ENCODE results near the gene FAM184A. TPM values are rescaled to one million over a fixed set of nuclear protein-coding genes. Genes with fewer than 3 reads are reported as not detected.

FAM184A gene
- total RNA-seq, 1 experiment from 2014 or later, result 0.97 TPM

GRCh38 chr6:118959903-118960302 is 118.6 kb downstream of the FAM184A start:
- BruUV-seq (replicated peaks), result no TSS peak
- CTCF ChIA-PET, result no interaction called here
- Histone ChIP-seq H3K4me1 (ENCODE audit: insufficient read depth, low read length, poor library complexity, severe bottlenecking) (no peaks in the 10 kb centered on the region), H3K27ac (ENCODE audit: low read depth, low read length, poor library complexity, severe bottlenecking) (no peak overlapping the region), H3K9me3 (ENCODE audit: low read depth, low read length, poor library complexity, severe bottlenecking) (no peaks in the 10 kb centered on the region), H3K27me3 (replicated peaks; ENCODE audit: insufficient read depth, low read depth, low read length, poor library complexity) (no peaks in the 10 kb centered on the region), H3K36me3 (ENCODE audit: insufficient read depth, low read length, poor library complexity, severe bottlenecking) (no peaks in the 10 kb centered on the region), H3K4me3 (ENCODE audit: low read depth, low read length, poor library complexity, severe bottlenecking) (no peak overlapping the region)
- DNase-seq (ENCODE audit: low spot score), result no peak
- POLR2A ChIA-PET (ENCODE audit: low non-redundant PET), result no interaction called here
- TF ChIP-seq EZH2 (IDR thresholded peaks at IDR 0.05; ENCODE audit: borderline replicate concordance, low read depth, low read length, poor library complexity, severe bottlenecking) (no peak), CTCF (conservative IDR thresholded peaks at IDR 0.05; ENCODE audit: low read depth, low read length) (no peak)
- intact Hi-C loops (cut with micrococcal nuclease; ENCODE audit: unreplicated experiment), result no loop called here

- CTCF ChIA-PET, result interaction anchor here (0.6 kb wide), 1 partner anchor 56 kb away, joined by 3 read pairs; no protein-coding TSS in a partner anchor
- no peaks in the 10 kb centered on the region for H3K4me1 ChIP-seq (ENCODE audit: insufficient read depth, low read length, poor library complexity, severe bottlenecking)
- BruUV-seq (replicated peaks), result no TSS peak
Measured at GRCh38 chr6:118953391-118953790, 125.1 kb downstream of the FAM184A start.

GRCh38 chr6:118952683-118953082 is 125.8 kb downstream of the FAM184A start:
- no peaks in the 10 kb centered on the region for H3K4me1 ChIP-seq (ENCODE audit: insufficient read depth, low read length, poor library complexity, severe bottlenecking)
- DNase-seq (ENCODE audit: low spot score), result no peak
- H3K27ac ChIP-seq (ENCODE audit: low read depth, low read length, poor library complexity, severe bottlenecking), result no peak overlapping the region
- no TSS peak for BruUV-seq (replicated peaks)
- TF ChIP-seq EZH2 (IDR thresholded peaks at IDR 0.05; ENCODE audit: borderline replicate concordance, low read depth, low read length, poor library complexity, severe bottlenecking) (no peak), CTCF (conservative IDR thresholded peaks at IDR 0.05; ENCODE audit: low read depth, low read length) (no peak)
- intact Hi-C loops (cut with micrococcal nuclease; ENCODE audit: unreplicated experiment), result no loop called here
- no peaks in the 10 kb centered on the region for H3K9me3 ChIP-seq (ENCODE audit: low read depth, low read length, poor library complexity, severe bottlenecking)
- POLR2A ChIA-PET (ENCODE audit: low non-redundant PET), result no interaction called here
- no peaks in the 10 kb centered on the region for H3K27me3 ChIP-seq (replicated peaks; ENCODE audit: insufficient read depth, low read depth, low read length, poor library complexity)
- H3K36me3 ChIP-seq (ENCODE audit: insufficient read depth, low read length, poor library complexity, severe bottlenecking), result no peaks in the 10 kb centered on the region
- no peak overlapping the region for H3K4me3 ChIP-seq (ENCODE audit: low read depth, low read length, poor library complexity, severe bottlenecking)
- CTCF ChIA-PET, result no interaction called here

More at GRCh38 chr6:118953391-118953790, 125.1 kb downstream of the FAM184A start:
- POLR2A ChIA-PET (ENCODE audit: low non-redundant PET), result no interaction called here
- Histone ChIP-seq H3K27me3 (replicated peaks; ENCODE audit: insufficient read depth, low read depth, low read length, poor library complexity) (no peaks in the 10 kb centered on the region), H3K27ac (ENCODE audit: low read depth, low read length, poor library complexity, severe bottlenecking) (no peak overlapping the region), H3K9me3 (ENCODE audit: low read depth, low read length, poor library complexity, severe bottlenecking) (no peaks in the 10 kb centered on the region), H3K4me3 (ENCODE audit: low read depth, low read length, poor library complexity, severe bottlenecking) (no peak overlapping the region), H3K36me3 (ENCODE audit: insufficient read depth, low read length, poor library complexity, severe bottlenecking) (no peaks in the 10 kb centered on the region)
- intact Hi-C loops (cut with micrococcal nuclease; ENCODE audit: unreplicated experiment), result no loop called here
- no peak for DNase-seq (ENCODE audit: low spot score)
- no peak for TF ChIP-seq CTCF (conservative IDR thresholded peaks at IDR 0.05; ENCODE audit: low read depth, low read length)
- no peak for TF ChIP-seq EZH2 (IDR thresholded peaks at IDR 0.05; ENCODE audit: borderline replicate concordance, low read depth, low read length, poor library complexity, severe bottlenecking)
